GM12878 (cell line): ENCODE results near the gene FGD4. TPM values are rescaled to one million over a fixed set of nuclear protein-coding genes. Genes with fewer than 3 reads are reported as not detected.

Experiments used
- ATAC-seq: fragments of 200-7000 bp; cut with Tn5 transposase; 3 replicates; pipeline ENCODE4 v1.9.1; 2020; ENCODE audit warnings: mild to moderate bottlenecking, moderate library complexity
- BruUV-seq: library from RNA; stranded (reverse); fragments of 400-500 nt; replicated peaks from 2 replicates; lab custom pipeline; 2021; lab: Mats Ljungman, UMichigan
- CTCF ChIA-PET: fragments of 300-600 bp; sonication (Branson Sonifier 250); formaldehyde crosslinking; extraction: SDS; loops from one replicate; lab custom pipeline; 2021; ENCODE audit warnings: inconsistent platforms; lab: Yijun Ruan, JAX
- POLR2A ChIA-PET: fragments of 350-600 bp; formaldehyde crosslinking; extraction: SDS; loops from one replicate; lab custom pipeline; 2021; ENCODE audit warnings: inconsistent platforms; lab: Charles Lee
- RAD21 ChIA-PET: fragments of 300-600 bp; sonication (Branson Sonifier 250); formaldehyde crosslinking; loops from one replicate; lab custom pipeline; 2023; ENCODE audit warnings: antibody characterized with exemption; ENCODE audit not compliant: unreplicated experiment; lab: Charles Lee
- SMC1A ChIA-PET: fragments of 300-600 bp; sonication (Branson Sonifier 250); formaldehyde crosslinking; loops from one replicate; lab custom pipeline; 2023; ENCODE audit not compliant: unreplicated experiment, uncharacterized antibody; lab: Charles Lee
- DNase-seq: peaks from one replicate; pipeline ENCODE4 v3.0.0-alpha.2; 2011; ENCODE audit warnings: low read depth, low spot score
- FAIRE-seq: peaks from 3 replicates; lab custom pipeline; 2011; peaks lifted over from hg19 to GRCh38; lab: Jason Lieb, UNC
- H2AFZ ChIP-seq: 2 replicates; pipeline ENCODE4 v1.6.0; 2011; ENCODE audit warnings: low read depth, low read length, control low read depth; ENCODE audit not compliant: control insufficient read depth
- H3K27ac ChIP-seq: 2 replicates; pipeline ENCODE4 v1.5.1; 2011; ENCODE audit warnings: control low read depth; ENCODE audit not compliant: control insufficient read depth, insufficient read depth
- H3K27me3 ChIP-seq, 2 experiments: replicated peaks in 1 of 2; 2 replicates each; pipeline versions ENCODE4 v1.6.0 to v1.6.1; 2011; ENCODE audit warnings: low read length in 1 of 2; ENCODE audit not compliant: control insufficient read depth in 2 of 2, insufficient read depth in 2 of 2
- H3K36me3 ChIP-seq, 2 experiments: 2 replicates each; pipeline ENCODE4 v1.5.1; 2011; ENCODE audit warnings: low read length in 1 of 2; ENCODE audit not compliant: control insufficient read depth in 2 of 2, insufficient read depth in 2 of 2
- H3K4me1 ChIP-seq: 2 replicates; pipeline ENCODE4 v1.6.1; 2011; ENCODE audit warnings: mild to moderate bottlenecking, low read length, moderate library complexity, mixed read lengths; ENCODE audit not compliant: control insufficient read depth, insufficient read depth
- H3K4me2 ChIP-seq: 2 replicates; pipeline ENCODE4 v1.6.0; 2011; ENCODE audit warnings: control low read depth; ENCODE audit not compliant: control insufficient read depth, insufficient read depth
- H3K4me3 ChIP-seq: fragments of 200-600 bp; sonication (generic); 2 replicates; pipeline ENCODE4 v1.5.1; 2016
- H3K79me2 ChIP-seq: 2 replicates; pipeline ENCODE4 v1.6.0; 2011; ENCODE audit warnings: low read length; ENCODE audit not compliant: control insufficient read depth, insufficient read depth
- H3K9ac ChIP-seq: 2 replicates; pipeline ENCODE4 v1.8.0; 2011; ENCODE audit warnings: low read length, control low read depth, mixed read lengths; ENCODE audit not compliant: control insufficient read depth, insufficient read depth
- H3K9me3 ChIP-seq: replicated peaks from 3 replicates; pipeline ENCODE4 v1.5.1; 2011; ENCODE audit warnings: mild to moderate bottlenecking, low read length; ENCODE audit not compliant: control insufficient read depth, insufficient read depth
- H4K20me1 ChIP-seq: 2 replicates; pipeline ENCODE4 v1.6.0; 2011; ENCODE audit not compliant: control insufficient read depth, insufficient read depth
- EZH2 ChIP-seq: IDR thresholded peaks from 2 replicates; pipeline ENCODE4 v1.6.1; 2012; ENCODE audit warnings: low read depth, mild to moderate bottlenecking, control low read depth, inconsistent platforms, low read length, borderline replicate concordance; ENCODE audit not compliant: control insufficient read depth
- FOXM1 ChIP-seq: IDR thresholded peaks from 2 replicates; pipeline ENCODE4 v1.6.1; 2012; ENCODE audit warnings: low read depth, mild to moderate bottlenecking, inconsistent platforms, low read length, moderate library complexity
- IKZF1 ChIP-seq: fragments of 450-650 bp; conservative IDR thresholded peaks from 2 replicates; pipeline ENCODE4 v1.6.1; 2017; ENCODE audit warnings: antibody characterized with exemption, mild to moderate bottlenecking
- MAX ChIP-seq: IDR thresholded peaks from 2 replicates; pipeline ENCODE4 v1.6.1; 2012; ENCODE audit warnings: low read depth, low read length, improper control_type of control experiment
- MEF2A ChIP-seq: IDR thresholded peaks from 2 replicates; pipeline ENCODE4 v1.6.1; 2011; ENCODE audit warnings: low read depth, mild to moderate bottlenecking, low read length, moderate library complexity; ENCODE audit not compliant: insufficient read depth
- NFXL1 ChIP-seq: fragments of 450-650 bp; IDR thresholded peaks from 2 replicates; pipeline ENCODE4 v1.6.1; 2017; ENCODE audit warnings: antibody characterized with exemption, mild to moderate bottlenecking, borderline replicate concordance
- YY1 ChIP-seq: IDR thresholded peaks from 2 replicates; pipeline ENCODE4 v1.6.1; 2011; ENCODE audit warnings: low read depth, mild to moderate bottlenecking, low read length
- WGBS: methylation state at CpG from one replicate; pipeline ENCODE4 v1.1.6; 2016; ENCODE audit warnings: low lambda C conversion rate; ENCODE audit not compliant: insufficient replicate concordance, insufficient coverage; ENCODE audit errors: missing lambda C conversion rate; 5-methylcytosine and 5-hydroxymethylcytosine counted together
- in situ Hi-C: fragments of 300-500 bp; cut with MboI; formaldehyde crosslinking; loops from 9 replicates; pipeline ENCODE4 v1.14.3; 2018; ENCODE audit warnings: mixed read lengths
- intact Hi-C: fragments of 100-400 bp; cut with micrococcal nuclease; formaldehyde crosslinking; loops from one replicate; pipeline ENCODE4 v1.14.2; 2022; ENCODE audit not compliant: unreplicated experiment
- polyA plus RNA-seq, 11 experiments: library from polyadenylated mRNA; depleted of rRNA in 4 of 11; unstranded in 6 of 11; stranded (reverse) in 5 of 11; fragments of >200 nt; fragmentation: Nextera tagmentation in 4 of 11; fragmentation: Illumina TruSeq in 1 of 11; extraction: Ambion mirVana in 4 of 11; extraction: Trizol in 1 of 11; gene quantifications; 1 replicate in 1 of 11; 2 replicates in 10 of 11; pipeline versions ENCODE4 v1.2.1 to v1.2.3, GENCODE V29; 2011 to 2016; ENCODE audit warnings: inconsistent platforms in 2 of 11, missing spikeins in 2 of 11, low read depth in 1 of 11
- total RNA-seq, 4 experiments: library from RNA; depleted of rRNA in 3 of 4; stranded (reverse); fragments of >200 nt in 3 of 4; fragmentation: Illumina TruSeq in 1 of 4; extraction: Trizol in 1 of 4; gene quantifications; 2 replicates each; pipeline versions ENCODE4 v1.2.1 to v1.2.3, GENCODE V29; 2013 to 2021

The FGD4 gene
- total and polyA plus RNA-seq, 10 of the 15 experiments (the other 5 are each of a cell fraction or from before 2014, with no cell fraction given), result 0.01 to 0.18 (median 0.08) TPM; not detected in 3

- in situ Hi-C loops (no loop called here), intact Hi-C loops (no loop called here)
- H4K20me1 ChIP-seq, result no peaks in the 10 kb centered on the region
- SMC1A ChIA-PET, result no interaction called here
- H3K4me2 ChIP-seq, result no peak overlapping the region
- DNase-seq (no peak), ATAC-seq (no peak), FAIRE-seq (no peak)
- POLR2A ChIA-PET, result interaction anchor here (1.1 kb wide), 1 partner anchor 63 kb away, joined by 3 read pairs; no protein-coding TSS in a partner anchor
- TF ChIP-seq FOXM1 (no peak), MEF2A (no peak), IKZF1 (no peak), EZH2 (no peak), MAX (no peak), YY1 (no peak), NFXL1 (no peak)
- no TSS peak for BruUV-seq
- no peaks in the 10 kb centered on the region for H3K79me2 ChIP-seq
- no peaks in the 10 kb centered on the region for H3K4me1 ChIP-seq
- no peaks in the 10 kb centered on the region for H3K36me3 ChIP-seq
- no peak overlapping the region for H3K4me3 ChIP-seq
- 27% methylated on average over 2 of the region's 2 CpGs for WGBS
- H3K9me3 ChIP-seq, result no peaks in the 10 kb centered on the region
- CTCF ChIA-PET, result interaction anchor here (0.7 to 1.7 kb wide), 2 partner anchors 13 to 1083 kb away, joined by 3 to 5 read pairs; no protein-coding TSS in a partner anchor
- H3K9ac ChIP-seq, result no peak overlapping the region
- H3K27me3 ChIP-seq, result no peaks in the 10 kb centered on the region; a peak in 1 of 4 replicates
- RAD21 ChIA-PET, result no interaction called here
- no peak overlapping the region for H3K27ac ChIP-seq
- H2AFZ ChIP-seq, result no peak overlapping the region
Measured at GRCh38 chr12:32544893-32545292, 145.5 kb downstream of the FGD4 start.
